HG02870 (cell line): Measurements from ENCODE around the gene MGAT5B.
"Not testable (repeated sequence)": the region's sequence is repeated elsewhere in the genome, so short reads cannot be mapped to it uniquely, and the experiment has no call there.

Experiments used
- ATAC-seq: cut with Tn5 transposase; IDR thresholded peaks from one replicate; pipeline ENCODE4 v1.9.1; 2021; ENCODE audit warnings: mild to moderate bottlenecking, moderate library complexity; ENCODE audit not compliant: unreplicated experiment

The MGAT5B gene

DNA sequence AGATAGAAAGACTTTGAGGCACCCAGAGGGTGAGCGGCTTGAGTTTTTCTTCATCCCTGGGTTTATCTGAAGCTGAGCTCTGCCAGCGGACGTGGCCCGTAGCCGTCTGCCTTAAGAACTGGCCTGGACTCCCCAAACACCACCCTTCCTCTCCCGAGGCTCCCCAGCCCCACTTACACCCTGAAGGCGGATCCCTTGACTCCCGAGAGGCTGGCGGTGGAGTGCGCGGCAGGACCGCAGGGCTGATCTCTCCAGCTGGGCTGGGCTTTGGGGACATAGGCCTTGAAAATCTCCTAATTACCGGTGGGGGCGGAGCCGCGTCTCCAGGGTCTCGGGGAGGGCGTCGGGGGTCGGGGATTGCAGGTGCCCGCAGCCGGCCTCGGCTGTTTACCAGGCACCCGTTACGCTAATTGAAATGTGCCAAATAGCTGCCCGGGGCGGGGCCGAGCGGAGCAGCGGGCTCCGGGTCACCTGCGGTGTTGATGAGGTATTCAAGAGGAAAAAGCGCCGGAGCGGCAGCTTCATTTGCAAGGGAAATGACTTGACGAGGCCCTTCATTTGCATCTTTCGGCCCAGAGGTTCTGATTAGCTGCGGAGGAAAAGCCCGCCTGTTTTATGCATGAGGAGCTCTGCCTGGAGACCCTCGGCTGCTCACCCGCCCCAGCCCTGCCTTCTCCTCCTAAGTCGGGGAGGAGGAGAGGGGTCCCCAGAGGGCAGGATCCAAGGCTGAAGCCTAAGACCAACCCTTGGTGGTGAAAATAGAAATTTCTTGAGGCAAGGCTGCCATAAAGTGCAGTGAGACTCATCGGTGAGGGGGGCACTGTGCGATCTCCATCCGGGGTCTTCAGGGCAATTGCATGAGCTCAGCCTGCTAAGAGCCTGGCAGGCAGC lies 100.7 kb downstream of the MGAT5B start:
- ATAC-seq = no peak

DNA sequence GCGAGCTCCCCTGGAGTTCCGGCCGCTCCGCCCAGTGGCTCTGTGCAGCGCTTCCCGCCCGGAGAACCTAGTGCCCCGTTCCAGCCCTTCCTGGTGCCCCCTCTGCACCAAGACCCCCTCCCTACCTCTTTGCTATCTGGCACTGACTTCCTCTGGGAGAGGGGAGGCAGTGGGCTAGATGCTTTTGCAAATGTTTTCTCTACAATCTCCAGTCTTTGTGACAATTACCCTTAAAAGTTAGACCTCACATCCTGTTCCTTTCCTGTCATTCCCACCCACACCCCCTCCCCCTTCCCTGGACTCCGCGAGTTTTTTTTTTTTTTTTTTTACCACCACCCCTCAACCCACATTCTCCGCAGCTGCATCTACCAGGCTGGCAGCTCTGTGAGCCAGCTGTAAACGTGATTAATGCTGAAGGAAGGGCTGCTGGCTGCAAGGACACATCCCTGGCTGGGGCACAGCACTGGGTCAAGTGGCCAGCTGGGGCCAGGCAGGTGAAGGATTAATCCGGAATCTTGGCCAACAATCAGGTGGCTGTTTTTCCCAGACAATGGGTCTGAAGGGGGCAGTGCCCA lies 101.5 kb downstream of the MGAT5B start:
- ATAC-seq = no peak

DNA sequence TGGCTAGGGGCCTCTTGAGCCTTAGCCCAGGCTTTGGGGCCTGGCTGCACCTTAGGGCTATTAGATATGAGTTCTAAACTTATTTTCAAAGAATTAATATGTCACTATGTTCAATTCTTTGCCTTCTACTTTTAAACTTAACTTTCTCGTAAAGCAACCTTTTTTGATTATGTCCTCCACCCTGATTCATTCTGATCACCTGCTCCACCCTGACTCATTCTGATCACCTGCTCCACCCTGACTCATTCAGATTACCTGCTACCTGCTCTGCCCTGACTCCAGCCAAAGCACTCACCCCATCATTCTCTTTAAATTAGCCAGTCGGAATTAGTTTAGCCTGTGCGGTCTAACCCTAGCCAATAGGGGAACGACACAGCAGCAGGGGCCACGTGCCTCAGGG lies 102.0 kb downstream of the MGAT5B start:
- ATAC-seq = not testable (repeated sequence)

DNA sequence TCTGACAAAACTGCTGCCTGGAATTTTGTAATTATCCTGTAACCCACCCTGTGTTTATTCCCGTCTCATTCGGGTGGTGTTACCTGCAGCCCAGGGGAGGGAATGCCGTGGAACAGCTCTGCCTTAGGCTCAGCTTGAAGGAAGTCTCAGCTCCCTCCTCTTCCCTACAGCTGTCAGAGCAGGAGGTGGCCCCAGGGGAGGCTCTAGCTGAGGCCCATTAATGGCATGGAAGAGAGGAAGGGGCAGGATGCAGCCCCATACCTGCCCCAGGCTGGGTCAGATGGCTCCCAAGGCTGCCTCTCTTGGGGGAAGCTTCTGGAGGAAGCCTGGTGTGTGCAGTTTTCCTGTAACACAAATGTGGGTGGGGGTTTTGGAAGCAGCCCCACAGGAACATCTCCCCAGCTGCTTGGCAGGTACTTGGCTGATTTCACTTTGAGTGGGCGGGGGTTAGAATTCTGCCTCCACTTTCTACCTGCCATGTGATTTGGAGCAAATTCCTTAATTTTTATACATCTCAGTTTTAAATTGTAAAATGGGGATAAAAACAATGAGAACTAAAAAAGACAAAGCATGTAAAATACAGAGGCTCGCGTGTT lies 103.9 kb downstream of the MGAT5B start:
- ATAC-seq = no peak

DNA sequence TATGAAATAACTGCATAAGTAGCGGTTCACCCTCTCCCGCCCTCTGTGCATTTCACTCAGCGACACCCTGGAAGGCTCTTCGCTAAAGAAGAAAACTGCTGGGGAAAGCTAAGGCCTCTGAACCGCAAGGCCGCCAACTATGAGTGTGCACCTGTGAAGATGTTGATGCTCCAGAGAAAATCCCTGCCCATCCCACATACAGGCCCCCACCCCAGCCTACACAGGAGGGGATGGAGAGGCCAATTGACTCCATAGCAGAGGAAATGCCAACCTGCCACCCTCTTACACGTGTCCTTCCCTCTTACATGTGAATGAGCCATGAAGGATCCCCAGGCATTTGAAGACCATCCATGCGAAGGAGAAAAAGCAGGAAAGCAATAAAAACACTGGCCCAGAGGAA lies 104.8 kb downstream of the MGAT5B start:
- ATAC-seq = no peak

DNA sequence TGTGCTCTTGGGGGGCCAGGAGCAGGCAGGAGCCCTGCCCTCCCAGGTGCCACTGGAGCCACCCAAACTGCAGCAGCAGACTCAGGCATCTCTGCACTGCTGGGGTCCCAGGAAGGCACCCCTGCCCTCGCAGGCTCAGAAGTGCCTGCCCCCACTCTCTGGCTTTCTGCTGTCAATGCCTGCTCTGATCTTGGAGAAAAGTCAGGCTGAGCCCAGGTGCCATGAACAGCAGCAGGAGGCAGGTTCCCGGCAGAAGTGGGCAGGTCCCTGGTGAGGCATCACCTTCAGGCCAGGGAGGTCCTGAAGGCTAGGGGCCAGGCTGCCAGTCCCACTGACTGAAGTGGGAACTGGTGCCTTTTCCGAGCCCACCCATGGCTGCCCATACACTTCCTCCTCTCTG lies 106.5 kb downstream of the MGAT5B start:
- ATAC-seq = no peak

DNA sequence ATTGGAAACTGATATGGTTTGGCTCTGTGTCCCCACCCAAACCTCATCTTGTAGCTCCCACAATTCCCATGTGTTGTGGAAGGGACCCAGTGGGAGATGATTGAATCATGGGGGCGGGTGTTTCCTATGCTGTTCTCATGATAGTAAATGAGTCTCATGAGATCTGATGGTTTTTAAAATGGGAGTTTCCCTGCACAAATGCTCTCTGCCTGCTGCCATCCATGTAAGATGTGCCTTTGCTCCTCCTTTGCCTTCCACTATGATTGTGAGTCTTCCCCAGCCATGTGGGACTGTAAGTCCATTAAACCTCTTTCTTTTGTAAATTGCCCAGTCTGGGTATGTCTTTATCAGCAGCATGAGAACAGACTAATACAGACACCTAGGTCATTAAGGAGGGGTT lies 109.8 kb downstream of the MGAT5B start:
- not testable (repeated sequence) for ATAC-seq

DNA sequence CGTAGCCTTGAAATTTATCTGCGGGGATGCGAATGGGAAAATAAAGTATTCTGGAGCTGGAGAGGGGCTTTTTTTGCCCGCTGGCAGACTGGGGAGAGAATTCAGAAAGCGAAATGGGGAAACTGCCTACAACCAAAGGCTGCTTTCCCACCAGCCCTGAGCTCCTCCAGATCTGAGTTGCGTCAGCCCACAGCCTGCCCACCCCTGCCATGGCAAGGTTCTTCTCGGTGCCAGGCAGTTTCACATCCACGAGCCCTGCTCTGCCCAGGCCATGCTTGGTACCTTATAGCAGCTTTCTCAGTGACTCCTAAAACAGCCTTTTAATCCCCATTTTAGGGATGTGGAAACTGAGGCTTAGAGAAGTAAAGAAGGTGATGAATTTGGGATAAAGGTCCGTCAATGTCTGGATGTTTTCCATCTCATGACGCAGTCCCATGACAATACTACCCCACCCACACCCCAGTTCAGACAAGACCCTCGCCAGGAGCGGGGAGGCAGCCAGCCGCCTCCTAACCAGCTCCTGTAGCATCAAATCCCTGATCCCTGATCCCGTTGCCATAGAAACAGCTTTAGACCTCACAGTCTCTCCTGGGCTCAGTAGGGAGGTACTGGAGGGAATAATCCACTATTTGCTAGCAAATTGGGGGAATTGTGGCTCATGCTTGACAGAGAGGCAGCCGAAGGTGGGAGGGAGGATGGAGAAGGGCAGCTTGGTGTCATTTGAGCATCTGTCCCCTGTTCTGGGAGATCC lies 113.5 kb downstream of the MGAT5B start:
- ATAC-seq = no peak

DNA sequence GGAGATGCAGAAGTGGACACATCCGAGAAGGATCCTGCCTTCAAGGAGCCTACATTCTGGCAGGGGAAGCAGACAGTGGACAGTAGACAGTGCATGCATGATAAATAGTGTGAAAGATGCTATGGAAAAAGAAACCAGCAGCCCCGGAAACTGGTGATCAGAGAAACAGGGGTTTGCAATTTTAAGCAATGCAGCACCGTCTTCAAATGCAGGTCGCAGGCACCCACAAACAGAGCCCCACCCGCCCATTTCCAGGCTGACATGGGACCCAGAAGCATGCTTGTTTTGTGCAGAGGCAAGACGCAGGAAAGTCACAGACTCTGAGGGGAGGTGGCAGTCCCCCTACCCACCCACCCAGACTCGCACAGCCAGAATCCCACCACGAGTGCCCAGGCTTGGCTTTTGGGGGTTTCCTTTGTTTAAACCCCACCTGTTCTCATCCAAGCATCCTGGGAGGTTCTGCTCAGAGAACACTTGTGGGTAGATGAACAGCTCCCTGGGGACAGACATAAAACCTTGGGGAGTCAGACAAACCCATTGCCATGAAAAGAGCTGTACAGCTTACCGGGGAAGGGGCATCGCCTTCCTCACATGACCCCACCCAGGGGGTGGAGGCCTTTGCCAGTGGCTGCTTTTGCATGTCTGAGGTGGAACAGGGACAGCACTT lies 114.3 kb downstream of the MGAT5B start:
- ATAC-seq = no peak

DNA sequence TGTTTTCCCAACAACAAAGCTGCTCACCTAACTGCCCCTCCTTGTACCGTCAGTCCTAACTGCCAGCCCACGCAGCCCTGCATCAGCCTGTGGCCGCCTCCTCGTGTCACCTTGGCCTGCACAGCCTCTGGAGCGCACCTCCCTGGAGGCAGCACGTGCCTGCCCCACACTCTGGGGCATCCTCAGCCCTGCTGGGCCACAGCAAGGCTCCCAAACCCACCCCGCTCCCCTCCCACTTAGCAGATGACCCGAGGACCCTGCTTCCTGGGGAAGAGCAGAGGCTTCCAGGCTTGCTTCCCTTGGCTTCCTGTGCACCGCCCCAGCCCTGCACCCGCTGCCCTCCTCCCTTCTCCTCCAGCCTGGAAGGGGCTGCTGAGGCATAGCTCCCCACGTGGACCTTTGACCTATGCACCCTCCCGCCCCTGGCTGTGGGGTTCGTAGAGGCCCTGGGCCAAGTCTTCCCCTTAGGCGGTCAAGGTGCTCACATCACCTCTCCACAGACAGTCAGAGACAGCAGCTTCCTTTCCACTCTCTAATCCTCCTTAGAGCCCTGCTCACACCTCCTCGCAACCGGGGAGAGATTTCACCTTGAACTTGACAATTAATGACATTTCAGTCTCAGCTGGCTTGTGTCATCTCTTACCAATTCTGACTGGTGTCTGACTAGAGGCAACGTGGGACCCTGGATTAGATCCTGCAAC lies 115.0 kb downstream of the MGAT5B start:
- ATAC-seq = no peak

DNA sequence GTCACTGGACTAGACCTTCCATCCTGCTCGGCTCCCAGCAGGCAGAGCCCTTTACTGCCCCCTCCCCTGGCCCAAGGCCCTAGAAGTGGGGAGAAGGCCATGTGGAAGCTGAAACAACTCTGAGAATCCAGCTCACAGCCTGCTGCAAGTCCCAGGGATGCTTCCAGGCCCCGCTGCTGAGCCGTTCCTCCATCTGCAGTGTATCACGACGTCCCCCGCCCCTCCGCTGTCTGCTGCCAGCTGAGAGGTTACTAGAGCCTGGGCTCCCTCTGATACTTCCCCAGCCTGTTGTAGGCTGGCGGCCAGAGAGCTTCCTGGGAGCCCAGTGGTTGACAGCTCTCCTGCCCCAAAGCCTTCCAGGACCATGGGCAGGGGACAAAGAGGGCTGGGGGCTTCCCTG lies 118.2 kb downstream of the MGAT5B start:
- no peak for ATAC-seq

DNA sequence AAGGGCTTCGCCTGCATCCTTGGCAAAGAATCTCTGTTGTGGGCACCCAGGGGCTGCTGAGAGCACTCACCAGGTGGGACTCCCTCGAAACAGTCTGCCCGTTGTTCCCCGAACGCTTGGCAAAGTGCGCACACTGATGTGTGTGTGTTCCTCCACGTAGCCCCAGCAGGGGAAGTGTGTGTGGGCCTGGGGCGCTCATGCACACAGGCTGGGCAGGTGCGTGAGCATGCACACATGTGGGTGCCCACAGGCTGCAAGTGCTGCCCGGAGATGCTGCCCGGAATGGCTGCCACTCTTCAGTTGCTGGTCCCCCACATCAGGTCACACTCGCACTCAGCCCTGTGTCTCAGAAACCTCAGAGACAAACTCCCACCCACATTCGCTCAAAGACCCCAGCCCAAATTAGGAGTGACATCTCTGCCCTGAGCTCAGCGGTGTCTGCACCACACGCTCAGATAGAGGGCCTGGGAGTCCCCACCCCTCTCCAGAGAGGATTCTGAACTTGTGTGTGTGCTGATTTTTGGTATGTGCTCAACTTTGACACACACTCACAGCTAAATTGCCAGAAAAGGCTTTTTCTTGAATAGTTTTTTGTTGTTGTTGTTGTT lies 119.4 kb downstream of the MGAT5B start:
- no peak for ATAC-seq

DNA sequence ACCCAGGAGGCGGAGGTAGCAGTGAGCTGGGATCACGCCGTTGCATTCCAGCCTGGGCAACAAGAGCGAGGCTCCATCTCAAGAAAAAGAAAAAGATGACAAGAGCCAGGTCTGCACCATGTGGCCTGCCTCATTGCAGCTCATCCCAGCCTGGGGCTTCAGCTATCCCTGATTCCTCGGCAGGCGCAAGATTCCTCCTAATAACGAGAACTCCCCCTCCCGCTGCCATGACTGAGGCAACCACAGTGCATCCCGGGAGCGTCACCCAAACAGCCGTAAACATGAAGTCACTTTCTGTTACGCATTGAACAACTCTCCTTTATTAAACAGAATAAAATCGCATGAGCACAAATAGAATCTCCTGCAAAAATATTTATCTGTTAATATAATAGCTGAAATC lies 120.6 kb downstream of the MGAT5B start:
- no peak for ATAC-seq

DNA sequence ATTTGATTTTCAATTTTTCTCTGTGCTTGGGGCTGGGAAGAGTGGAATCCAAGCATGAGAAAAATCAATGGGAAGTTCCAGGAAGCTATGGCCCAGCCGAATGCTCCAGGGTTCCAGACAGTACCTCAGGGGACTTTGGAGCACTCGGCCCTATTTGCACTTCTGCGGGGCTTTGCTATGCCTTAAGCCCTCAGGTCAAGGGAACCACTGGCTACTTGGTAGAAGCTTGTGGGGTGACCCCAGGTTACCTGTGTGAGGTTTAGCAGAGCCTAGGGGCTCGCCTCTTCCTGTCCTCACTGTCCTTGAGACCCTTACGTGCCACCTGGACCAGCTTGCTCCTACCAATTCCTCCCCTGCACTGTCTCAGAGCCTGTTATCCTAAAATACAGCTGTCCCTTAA lies 121.3 kb downstream of the MGAT5B start:
- ATAC-seq = no peak

DNA sequence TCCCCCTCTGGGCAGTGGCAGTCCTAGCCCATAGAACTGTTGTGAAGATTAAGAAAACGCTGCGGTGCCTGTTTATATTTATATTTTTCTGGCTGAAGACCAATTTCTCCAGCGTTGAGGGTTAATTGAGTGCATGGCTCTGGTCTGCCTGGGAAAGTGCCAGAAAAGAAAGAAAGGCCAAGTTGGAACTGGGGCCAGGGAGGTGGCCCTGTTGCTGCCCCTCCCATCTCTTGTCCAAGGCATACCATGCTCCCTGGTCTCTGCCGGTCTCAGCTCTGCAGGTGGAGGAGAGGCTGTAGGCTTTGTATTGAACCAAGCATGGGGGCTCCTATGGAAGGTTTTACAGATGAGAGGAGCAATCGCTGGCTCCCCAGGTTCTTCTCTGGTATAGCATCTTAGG lies 124.7 kb downstream of the MGAT5B start:
- ATAC-seq = no peak

DNA sequence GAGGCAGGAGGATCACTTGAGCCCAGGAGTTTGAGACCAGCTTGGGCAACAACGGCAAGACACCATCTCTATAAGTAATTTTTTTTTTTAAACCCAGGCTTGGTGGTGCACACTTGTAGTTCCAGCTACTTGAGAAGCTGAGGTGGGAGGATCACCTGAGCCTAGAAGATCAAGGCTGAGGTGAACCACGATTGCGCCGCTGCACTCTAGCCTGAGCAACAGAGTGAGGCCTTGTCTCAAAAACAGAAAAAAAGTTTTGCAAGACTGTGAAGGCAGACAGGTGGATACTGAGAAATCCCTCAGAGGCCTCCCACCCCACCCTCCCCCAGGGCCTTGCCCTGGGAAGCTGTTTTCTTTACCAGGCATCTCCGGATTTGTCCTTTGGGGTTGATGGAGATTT lies 125.4 kb downstream of the MGAT5B start:
- ATAC-seq = no peak

DNA sequence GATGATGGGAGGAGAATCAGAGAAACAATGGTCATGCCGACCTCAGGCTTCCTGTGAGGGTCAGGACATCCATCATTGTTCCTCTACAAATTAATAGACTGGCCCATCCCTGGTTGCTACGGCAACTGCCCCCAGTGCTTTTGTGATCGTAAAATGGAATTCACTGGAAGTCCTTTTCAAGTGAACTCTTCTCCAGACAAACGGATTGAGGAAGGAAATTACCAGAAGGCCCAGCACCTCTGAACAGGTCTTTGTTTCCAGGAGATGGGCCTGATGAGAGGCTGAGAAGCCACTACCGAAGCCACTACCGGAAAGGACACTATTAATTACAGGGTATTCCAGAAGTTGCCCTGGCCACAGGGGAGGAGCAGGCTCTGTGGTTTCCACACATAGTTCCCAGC lies 126.0 kb downstream of the MGAT5B start:
- no peak for ATAC-seq

DNA sequence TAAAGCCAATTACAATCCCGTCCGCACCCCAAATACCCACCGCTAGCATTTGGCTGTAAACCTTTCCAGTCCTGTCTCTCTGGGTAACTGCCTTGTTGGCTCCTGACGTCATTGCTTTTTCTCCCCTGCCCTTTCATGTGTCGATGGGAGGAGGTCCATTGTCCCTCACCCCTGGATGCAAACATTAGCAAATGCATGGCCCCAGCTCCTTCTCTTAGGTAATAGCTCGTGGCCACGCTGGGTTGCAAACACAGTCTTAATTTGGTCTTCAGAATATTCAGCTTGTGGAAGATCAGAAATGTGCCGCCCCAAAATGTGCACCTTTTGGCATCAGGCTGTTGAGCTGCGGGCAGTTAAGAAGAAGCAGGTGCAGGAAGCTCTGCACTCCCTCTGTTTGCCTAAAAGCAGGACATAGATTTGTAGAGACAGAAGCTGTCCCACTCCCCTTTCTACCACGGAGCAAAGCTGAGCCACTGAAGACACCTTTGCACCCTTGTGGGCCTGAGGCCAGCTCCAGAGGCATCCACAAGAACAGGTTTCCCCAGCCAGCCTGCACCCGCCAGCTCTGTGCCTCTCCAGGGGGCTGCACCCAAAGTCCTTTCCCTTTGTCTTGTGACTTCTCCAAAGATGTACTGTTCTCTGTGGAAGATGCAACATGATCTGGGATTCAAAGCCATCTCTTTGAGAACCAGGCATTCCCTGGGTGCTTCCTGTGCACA lies 127.3 kb downstream of the MGAT5B start:
- ATAC-seq = no peak
